GM18861 (cell line): ENCODE measurements around the gene NR4A3.
A peak's percentile ranks its signal among the peaks of the same experiment; 100 is the strongest.

Experiments
- ATAC-seq: cut with Tn5 transposase; IDR thresholded peaks from one replicate; pipeline ENCODE4 v1.9.1; 2021; ENCODE audit not compliant: unreplicated experiment

Gene NR4A3

GRCh38 chr9:99873943-99874584, 52.4 kb downstream of the NR4A3 start:
- ATAC-seq: no peak

DNA sequence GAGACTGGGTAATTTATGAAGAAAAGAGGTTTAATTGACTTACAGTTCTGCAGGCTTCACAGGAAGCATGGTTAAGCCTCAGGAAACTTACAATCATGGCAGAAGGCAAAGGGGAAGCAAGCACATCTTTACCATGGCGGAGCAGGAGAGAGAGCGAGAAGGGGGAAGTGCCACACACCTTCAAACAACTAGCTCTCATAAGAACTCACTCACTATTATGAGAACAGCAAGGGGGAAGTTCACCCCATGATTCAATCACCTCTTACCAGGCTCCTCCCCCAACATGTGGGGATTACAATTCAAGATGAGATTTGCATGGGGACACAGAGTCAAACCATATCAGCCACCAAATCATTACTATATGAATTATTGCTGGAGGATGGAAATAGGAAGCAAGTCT, 54.5 kb downstream of the NR4A3 start:
- no peak for ATAC-seq

GRCh38 chr9:99878651-99879050, 57.0 kb downstream of the NR4A3 start:
- ATAC-seq: no peak

- no peak for ATAC-seq
Measured at GRCh38 chr9:99881769-99882168, 60.1 kb downstream of the NR4A3 start.

- ATAC-seq: no peak
Measured at GRCh38 chr9:99885747-99886146, 64.1 kb downstream of the NR4A3 start.

DNA sequence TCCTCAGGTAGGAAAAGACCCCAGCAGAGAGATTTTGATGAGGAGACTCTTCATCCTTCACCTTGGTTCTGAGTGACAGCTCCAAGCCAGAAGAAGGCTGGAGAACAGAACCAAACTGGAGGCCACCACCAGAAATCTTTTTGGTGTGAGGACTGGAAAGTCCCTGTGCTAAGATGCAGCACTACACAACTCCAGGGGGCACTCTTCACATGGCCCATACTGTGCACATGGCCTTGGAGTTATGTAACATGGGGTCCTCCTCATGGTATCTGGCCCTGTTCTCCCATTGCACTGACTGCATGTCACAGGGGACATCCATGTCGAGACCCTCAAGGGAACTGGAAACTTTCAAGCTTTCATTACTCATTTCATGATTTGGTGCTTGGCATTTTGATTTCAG, 67.4 kb downstream of the NR4A3 start:
- no peak for ATAC-seq

DNA sequence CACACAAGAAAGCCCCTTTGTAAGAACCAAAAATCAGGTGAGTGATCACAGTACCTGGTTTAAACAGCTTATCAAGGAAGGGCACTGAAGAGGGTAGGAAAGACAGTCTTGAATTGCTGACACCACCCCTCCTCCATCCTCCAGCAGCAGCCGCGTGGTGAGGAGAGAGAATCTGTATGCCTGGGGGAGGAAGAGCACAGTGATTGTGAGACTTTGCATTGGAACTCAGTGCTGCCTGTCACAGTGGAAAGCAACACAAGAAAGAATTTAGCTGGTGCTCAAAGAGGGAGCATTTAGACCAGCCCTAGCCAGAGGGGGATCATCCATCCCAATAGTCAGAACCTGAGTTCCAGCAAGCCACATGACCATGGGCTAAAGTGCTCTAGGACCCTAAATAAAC, 73.1 kb downstream of the NR4A3 start:
- no peak for ATAC-seq

GRCh38 chr9:99895510-99895909, 73.8 kb downstream of the NR4A3 start:
- ATAC-seq: no peak

- ATAC-seq: no peak
Measured at GRCh38 chr9:99896119-99896518, 74.4 kb downstream of the NR4A3 start.

DNA sequence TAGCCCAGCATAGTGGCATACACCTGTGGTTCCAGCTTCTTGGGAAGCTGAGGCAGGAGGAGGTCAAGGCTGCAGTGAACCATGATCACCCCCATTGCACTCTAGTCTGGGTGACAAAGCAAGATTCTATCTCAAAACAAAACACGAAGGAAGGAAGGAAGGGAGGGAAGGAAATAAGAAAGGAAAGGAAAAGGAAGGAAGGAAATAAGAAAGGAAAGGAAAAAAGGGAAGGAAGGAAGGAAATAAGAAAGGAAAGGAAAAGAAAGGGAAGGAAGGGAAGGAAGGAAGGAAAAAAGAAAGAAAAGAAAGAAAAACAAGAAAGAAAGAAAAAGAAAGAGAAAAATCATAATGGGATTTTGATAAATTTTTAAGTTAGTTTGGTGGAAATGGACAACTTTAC, 81.7 kb downstream of the NR4A3 start:
- ATAC-seq: no peak

- ATAC-seq: no peak
Measured at GRCh38 chr9:99905833-99906402, 84.2 kb downstream of the NR4A3 start.

GRCh38 chr9:99906403-99907207, 84.9 kb downstream of the NR4A3 start, which contains the start of gene STX17:
Gene STX17 (plus strand): TSS chr9:99906654. CDS start chr9:99915240, 8,586 bp downstream.
- ATAC-seq: peak; percentile 72

GRCh38 chr9:99907208-99907532, 85.5 kb downstream of the NR4A3 start:
- ATAC-seq: no peak

- ATAC-seq: no peak
Measured at GRCh38 chr9:99911600-99911999, 89.9 kb downstream of the NR4A3 start.
